Left lobe of liver (tissue), 2 donors: ENCODE data around the gene PNLIPRP1. TPM values are rescaled to one million over a fixed set of nuclear protein-coding genes. Genes with fewer than 3 reads are reported as not detected.

Experiments
- ATAC-seq: fragments of 200-7000 bp; cut with Tn5 transposase; one replicate; pipeline ENCODE4 v1.9.1; 2020; ENCODE audit warnings: mild to moderate bottlenecking, moderate library complexity
- DNase-seq: peaks from one replicate; pipeline ENCODE4 v3.0.0-alpha.2; 2020; ENCODE audit warnings: low spot score
- total RNA-seq: library from RNA; stranded (reverse); gene quantifications from one replicate; pipeline ENCODE4 v1.2.1, GENCODE V29; 2021
- donor health status: DM: no; HTN: no; CAD: no; lungs with moderate emphysema.
- donor health status: DM: no; HTN: yes; CAD: no.

The PNLIPRP1 gene
- total RNA-seq = 2.5 TPM

DNA sequence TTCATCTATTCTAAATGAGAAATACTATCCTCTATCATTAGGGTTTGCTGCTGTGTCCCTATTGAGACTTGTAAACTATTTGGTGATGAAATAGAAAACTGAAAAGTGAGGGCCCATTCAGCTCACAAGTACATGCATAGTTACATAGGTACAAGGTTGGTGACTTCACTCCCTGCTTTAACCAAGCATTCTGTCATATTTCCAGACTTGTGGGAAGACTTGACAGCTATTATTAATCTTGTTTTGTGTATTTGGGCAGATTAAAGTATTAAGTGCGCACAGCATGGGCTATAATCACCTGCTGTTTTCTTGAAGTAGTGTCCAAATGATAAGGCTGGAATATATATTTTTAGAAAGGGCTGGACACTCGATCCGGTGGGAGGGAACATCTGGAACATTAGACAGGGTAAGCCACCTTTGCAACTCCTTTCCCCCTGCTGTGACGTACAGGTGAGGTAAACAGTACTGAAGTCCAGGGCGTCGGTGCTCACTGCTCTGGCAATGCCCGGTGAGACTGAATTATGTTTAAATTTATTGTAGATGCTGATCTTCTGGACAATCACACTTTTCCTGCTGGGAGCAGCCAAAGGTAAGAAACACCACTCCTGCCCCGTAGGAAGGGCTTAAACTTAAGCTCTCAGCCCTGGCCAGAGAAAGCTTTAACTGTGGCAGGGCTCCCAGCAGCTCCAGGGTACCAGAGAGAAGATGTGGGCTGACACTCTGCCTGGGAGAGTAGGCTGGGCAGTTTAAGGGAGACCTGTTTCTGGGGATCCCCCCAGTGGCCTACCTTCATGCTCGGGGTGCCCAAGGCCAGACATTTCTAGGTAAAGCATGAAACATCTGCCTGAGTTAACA is at the start of gene PNLIPRP1:
PNLIPRP1 (plus strand) TSS at position 370 of the 855 bp plus-strand sequence; CDS start at position 541, 171 bp downstream.
- ATAC-seq = no peak
- DNase-seq = no peak

GRCh38 chr10:116542007-116542677 is 48.6 kb upstream of the PNLIPRP1 start:
- ATAC-seq = no peak
- DNase-seq = no peak

DNA sequence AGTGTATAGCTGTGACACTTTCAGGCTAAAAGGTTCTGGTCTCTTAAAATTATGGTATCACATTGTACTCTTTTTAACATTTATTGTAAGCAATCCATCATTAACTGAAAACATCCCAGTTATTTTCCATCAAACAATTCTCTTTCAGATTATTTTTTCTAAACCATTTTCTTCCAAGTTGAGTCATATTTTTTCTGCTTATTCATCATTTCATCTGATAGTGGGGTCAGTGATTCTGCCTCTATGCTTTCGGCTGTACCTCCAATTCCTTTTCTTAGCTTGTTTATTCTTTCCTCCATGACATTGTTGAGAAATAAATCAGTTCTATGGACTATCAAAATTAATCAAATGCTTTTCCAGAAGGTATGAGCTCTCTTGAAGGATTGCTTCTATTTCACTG is 45.6 kb upstream of the PNLIPRP1 start:
- ATAC-seq (no peak), DNase-seq (no peak)

GRCh38 chr10:116545756-116546155 is 45.0 kb upstream of the PNLIPRP1 start, which contains the start of gene PNLIP:
TSS of gene PNLIP (plus strand) at chr10:116545931. CDS start at chr10:116546093, 162 bp downstream.
- ATAC-seq = no peak
- no peak for DNase-seq

DNA sequence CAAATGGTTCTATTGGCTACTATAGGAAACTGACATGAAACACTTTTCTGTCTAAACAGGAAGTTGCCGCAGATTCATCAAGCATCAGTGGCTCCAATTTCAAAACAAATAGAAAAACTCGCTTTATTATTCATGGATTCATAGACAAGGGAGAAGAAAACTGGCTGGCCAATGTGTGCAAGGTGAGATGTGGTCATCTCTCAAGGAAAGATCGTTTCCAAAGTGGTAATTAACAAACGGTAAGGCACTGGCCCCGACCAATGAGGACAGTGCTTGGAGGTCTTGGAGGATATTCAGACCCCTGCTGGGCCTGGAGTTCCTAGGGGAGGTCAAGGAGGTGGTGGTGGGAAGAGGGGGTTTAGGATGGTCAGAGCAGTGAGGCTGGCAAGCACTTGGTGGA is 42.5 kb upstream of the PNLIPRP1 start:
- ATAC-seq = no peak

GRCh38 chr10:116553378-116553980 is 37.3 kb upstream of the PNLIPRP1 start:
- DNase-seq = no peak
- no peak for ATAC-seq

More for the DNA sequence above, 42.5 kb upstream of the PNLIPRP1 start:
- no peak for DNase-seq

GRCh38 chr10:116554628-116555027 is 36.1 kb upstream of the PNLIPRP1 start:
- ATAC-seq (no peak), DNase-seq (no peak)

GRCh38 chr10:116555880-116556279 is 34.9 kb upstream of the PNLIPRP1 start:
- DNase-seq (no peak), ATAC-seq (no peak)

DNA sequence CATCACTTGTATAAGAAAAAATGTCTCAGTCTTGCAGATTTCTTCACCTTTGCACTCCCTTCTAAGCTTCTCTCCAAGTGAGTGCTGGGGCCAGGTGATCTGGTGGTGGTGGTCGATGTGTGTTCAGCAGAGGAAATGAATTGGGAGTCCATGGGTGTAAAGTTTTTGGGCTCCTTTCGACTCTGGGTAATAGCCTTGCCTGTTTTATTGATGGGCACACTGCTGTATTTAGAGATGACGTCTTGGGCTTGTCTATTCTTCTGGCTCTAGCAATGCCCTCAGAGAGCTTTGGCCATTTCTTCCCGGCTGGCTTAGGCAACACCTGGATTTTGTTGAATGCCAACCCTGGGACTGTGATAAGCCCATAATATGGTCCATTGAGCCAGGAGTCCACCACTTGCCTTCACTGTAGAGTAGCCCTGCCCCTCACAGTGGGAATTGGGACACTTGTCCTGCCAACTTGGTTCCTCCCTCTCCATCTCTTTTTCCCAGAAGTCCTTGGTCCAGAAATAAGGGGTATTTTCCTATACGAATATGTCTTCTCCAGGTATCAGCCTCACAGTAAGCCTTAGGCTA is 33.4 kb upstream of the PNLIPRP1 start:
- ATAC-seq = no peak
- DNase-seq = no peak

DNA sequence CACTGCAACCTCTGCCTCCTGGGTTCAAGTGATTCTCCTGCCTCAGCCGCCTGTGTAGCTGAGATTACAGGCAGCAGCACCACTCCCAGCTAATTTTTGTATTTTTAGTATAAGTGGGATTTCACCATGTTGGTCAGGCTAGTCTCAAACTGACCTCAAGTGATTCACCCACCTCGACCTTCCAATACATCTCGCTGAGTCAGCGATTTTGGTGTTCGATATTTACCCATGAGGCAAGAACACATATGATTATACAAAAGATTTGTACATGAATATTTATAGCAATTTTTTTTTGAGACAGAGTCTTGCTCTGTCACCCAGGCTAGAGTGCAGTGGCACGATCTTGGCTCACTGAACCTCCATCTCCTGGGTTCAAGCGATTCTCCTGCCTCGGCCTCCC is 25.2 kb upstream of the PNLIPRP1 start:
- no peak for ATAC-seq
- DNase-seq = no peak

GRCh38 chr10:116566932-116567331 is 23.8 kb upstream of the PNLIPRP1 start:
- no peak for ATAC-seq
- no peak for DNase-seq

- ATAC-seq = no peak
- DNase-seq = no peak
Observed at GRCh38 chr10:116567335-116567734, 23.4 kb upstream of the PNLIPRP1 start.

DNA sequence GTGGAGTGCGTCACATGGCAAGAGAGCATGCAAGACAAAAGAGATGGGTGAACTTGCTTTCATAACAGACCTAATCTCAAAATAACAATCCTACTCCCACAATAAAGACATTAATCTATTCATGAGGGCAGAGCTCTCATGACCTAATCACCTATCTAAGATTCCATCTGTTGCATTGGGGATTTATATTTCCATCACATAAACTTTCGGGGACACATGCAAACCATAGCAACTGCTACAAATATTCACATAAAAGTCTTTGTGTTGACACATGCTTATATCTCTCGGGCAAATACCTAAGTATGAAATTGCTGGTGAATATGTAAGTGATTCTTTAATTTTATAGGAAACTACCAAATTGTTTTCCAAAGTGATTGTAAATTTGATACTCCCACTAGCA is 16.0 kb upstream of the PNLIPRP1 start:
- DNase-seq (no peak), ATAC-seq (no peak)

- DNase-seq = no peak
Observed at GRCh38 chr10:116587878-116588591, 2.7 kb upstream of the PNLIPRP1 start.

GRCh38 chr10:116588995-116589394 is 1.8 kb upstream of the PNLIPRP1 start:
- no peak for ATAC-seq

More at GRCh38 chr10:116587878-116588591, 2.7 kb upstream of the PNLIPRP1 start:
- peak; percentile 55 for ATAC-seq

GRCh38 chr10:116589926-116590325 is 833 bp upstream of the PNLIPRP1 start:
- peak; percentile 93 for ATAC-seq

More at GRCh38 chr10:116588995-116589394, 1.8 kb upstream of the PNLIPRP1 start:
- DNase-seq = no peak

GRCh38 chr10:116593139-116593740 is 2.5 kb downstream of the PNLIPRP1 start:
- ATAC-seq (no peak), DNase-seq (no peak)

More at GRCh38 chr10:116589926-116590325, 833 bp upstream of the PNLIPRP1 start:
- DNase-seq = peak; percentile 51

GRCh38 chr10:116594525-116595035 is 3.8 kb downstream of the PNLIPRP1 start:
- ATAC-seq (no peak), DNase-seq (no peak)

DNA sequence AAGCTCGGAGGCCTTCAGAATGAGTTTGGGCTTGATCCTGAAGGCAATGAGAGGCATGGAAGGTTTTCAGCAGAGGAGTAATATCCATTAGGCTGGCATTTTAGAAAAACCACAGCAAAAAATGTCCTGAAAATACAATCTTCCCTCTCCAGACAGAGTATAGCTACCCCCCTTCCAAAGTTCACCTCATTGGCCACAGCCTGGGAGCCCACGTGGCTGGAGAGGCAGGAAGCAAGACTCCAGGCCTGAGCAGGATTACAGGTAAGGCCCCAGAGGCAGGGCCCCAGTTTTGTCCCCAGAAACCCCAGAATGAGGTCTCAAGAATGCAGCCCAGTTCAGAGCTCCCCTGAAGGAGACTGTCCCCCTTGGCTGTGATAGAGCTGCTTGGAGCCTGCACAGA is 5.3 kb downstream of the PNLIPRP1 start:
- DNase-seq (no peak), ATAC-seq (no peak)

- ATAC-seq = peak; percentile 56
- DNase-seq = no peak
Observed at GRCh38 chr10:116597543-116597942, 6.8 kb downstream of the PNLIPRP1 start.
